PC-9 (cell line): ENCODE data around the gene ZC3H12A.

Experiments
- EZH2 ChIP-seq: fragments of 200-600 bp; sonication (generic); IDR thresholded peaks from 2 replicates; pipeline ENCODE4 v1.8.0; 2017; ENCODE audit warnings: antibody characterized with exemption, low read depth
- TF ChIP-seq, protein P1 (sequence below): fragments of 200-600 bp; sonication (generic); conservative IDR thresholded peaks from 2 replicates; pipeline ENCODE4 v1.6.1; 2017; ENCODE audit warnings: mixed run types, antibody characterized with exemption, mild to moderate bottlenecking, moderate library complexity

DNA sequence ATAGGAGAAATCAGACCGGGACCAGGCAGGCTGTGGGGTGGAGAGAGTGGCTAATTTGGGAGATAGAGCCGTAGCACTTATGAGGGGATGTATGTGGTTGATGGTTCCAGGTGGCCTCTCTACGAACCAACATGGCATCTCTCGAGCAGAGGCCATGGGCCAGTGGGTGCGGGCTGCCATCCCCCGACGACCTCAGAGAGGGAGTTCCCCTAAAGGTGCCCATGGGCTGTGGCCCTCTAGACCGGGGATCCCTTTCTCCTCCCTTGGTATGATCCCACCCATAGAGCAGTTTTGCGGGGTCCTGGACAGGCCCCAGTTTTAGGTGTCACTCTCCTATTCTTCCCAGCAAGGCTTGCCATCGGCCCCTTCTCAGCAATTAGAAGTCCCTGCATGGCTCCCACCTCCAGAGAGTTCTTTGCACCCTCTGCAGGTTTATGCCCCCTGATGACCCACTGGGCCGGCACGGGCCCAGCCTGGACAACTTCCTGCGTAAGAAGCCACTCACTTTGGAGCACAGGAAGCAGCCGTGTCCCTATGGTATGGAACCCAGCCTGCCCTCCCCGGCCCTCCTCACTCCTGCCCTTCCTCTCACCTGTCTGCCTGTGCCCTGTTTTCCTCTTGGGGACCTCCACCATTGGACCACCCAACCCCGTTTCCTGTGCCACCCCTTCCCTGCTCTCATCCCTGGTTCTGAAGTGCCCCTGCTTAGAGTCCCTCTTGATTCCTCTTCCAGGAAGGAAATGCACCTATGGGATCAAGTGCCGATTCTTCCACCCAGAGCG, 7.8 kb downstream of the ZC3H12A start:
- TF ChIP-seq, protein P1, sequence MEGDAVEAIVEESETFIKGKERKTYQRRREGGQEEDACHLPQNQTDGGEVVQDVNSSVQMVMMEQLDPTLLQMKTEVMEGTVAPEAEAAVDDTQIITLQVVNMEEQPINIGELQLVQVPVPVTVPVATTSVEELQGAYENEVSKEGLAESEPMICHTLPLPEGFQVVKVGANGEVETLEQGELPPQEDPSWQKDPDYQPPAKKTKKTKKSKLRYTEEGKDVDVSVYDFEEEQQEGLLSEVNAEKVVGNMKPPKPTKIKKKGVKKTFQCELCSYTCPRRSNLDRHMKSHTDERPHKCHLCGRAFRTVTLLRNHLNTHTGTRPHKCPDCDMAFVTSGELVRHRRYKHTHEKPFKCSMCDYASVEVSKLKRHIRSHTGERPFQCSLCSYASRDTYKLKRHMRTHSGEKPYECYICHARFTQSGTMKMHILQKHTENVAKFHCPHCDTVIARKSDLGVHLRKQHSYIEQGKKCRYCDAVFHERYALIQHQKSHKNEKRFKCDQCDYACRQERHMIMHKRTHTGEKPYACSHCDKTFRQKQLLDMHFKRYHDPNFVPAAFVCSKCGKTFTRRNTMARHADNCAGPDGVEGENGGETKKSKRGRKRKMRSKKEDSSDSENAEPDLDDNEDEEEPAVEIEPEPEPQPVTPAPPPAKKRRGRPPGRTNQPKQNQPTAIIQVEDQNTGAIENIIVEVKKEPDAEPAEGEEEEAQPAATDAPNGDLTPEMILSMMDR: no peak
- TF ChIP-seq EZH2: no peak
